Activated T-helper 1 cell treated with anti-CD3 and anti-CD28 coated beads, Interleukin-12 subunit alpha, Interleukin-12 subunit beta, Interleukin-2, Interleukin-4 antibody, amounts not matched to agents 30 ng/mL and 10 ng/mL and 1 ng/mL, durations not matched to agents 14 hours and 24 hours and 36 hours (primary cell): ENCODE results near the gene FNDC1. TPM values are rescaled to one million over a fixed set of nuclear protein-coding genes. Genes with fewer than 3 reads are reported as not detected.

ENCODE experiments used
- DNase-seq: peaks from one replicate; pipeline ENCODE4 v3.0.0; 2021; ENCODE audit warnings: low spot score
- H3K27ac Mint-ChIP-seq: one replicate; pipeline ENCODE4 v1.8.0; 2021; ENCODE audit warnings: mild to moderate bottlenecking, mixed read lengths
- H3K27me3 Mint-ChIP-seq: one replicate; pipeline ENCODE4 v1.8.0; 2022; ENCODE audit warnings: mild to moderate bottlenecking, moderate library complexity, mixed read lengths; ENCODE audit not compliant: insufficient read depth
- H3K36me3 Mint-ChIP-seq: one replicate; pipeline ENCODE4 v1.8.0; 2021; ENCODE audit warnings: low read depth, mixed read lengths
- H3K4me1 Mint-ChIP-seq: one replicate; pipeline ENCODE4 v1.8.0; 2021; ENCODE audit warnings: low read depth, mixed read lengths
- H3K4me3 Mint-ChIP-seq: one replicate; pipeline ENCODE4 v1.8.0; 2021; ENCODE audit warnings: mild to moderate bottlenecking, moderate library complexity, mixed read lengths
- H3K9me3 Mint-ChIP-seq: one replicate; pipeline ENCODE4 v1.8.0; 2021; ENCODE audit warnings: mixed read lengths
- intact Hi-C: fragments of 100-400 bp; cut with micrococcal nuclease; formaldehyde crosslinking; loops from one replicate; pipeline ENCODE4 v1.15.1; 2024
- total RNA-seq: library from RNA; stranded (reverse); gene quantifications from 2 replicates; pipeline ENCODE4 v1.2.3, GENCODE V29; 2022

FNDC1 gene
- total RNA-seq, 1 donor from 2014 or later, result not detected

GRCh38 chr6:159168536-159169192 is 536 bp upstream of the FNDC1 start:
- DNase-seq, result no peak
- H3K4me1 Mint-ChIP-seq, result peaks cover 14% of the 10 kb centered on the region
- intact Hi-C loops, result loop anchor here (2.0 kb wide), 1 partner anchor 18 kb away; no protein-coding TSS in a partner anchor
- no peaks in the 10 kb centered on the region for H3K36me3 Mint-ChIP-seq
- no peaks in the 10 kb centered on the region for H3K9me3 Mint-ChIP-seq
- no peak overlapping the region for H3K27ac Mint-ChIP-seq
- H3K27me3 Mint-ChIP-seq, result peaks cover 79% of the 10 kb centered on the region
- peak overlapping the region; percentile 64 for H3K4me3 Mint-ChIP-seq

- DNase-seq, result no peak
- peak overlapping the region; percentile 46 for H3K4me3 Mint-ChIP-seq
- intact Hi-C loops, result loop anchor here (2.0 kb wide), 1 partner anchor 19 kb away; no protein-coding TSS in a partner anchor
These were observed 545 bp downstream of the FNDC1 start for GRCh38 chr6:159169557-159170332.

GRCh38 chr6:159170333-159170672 is 1.1 kb downstream of the FNDC1 start:
- H3K27me3 Mint-ChIP-seq, result peaks cover 80% of the 10 kb centered on the region
- intact Hi-C loops, result no loop called here
- peaks cover 19% of the 10 kb centered on the region for H3K4me1 Mint-ChIP-seq

More at GRCh38 chr6:159169557-159170332, 545 bp downstream of the FNDC1 start:
- Mint-ChIP-seq H3K36me3 (no peaks in the 10 kb centered on the region), H3K27ac (no peak overlapping the region), H3K4me1 (peaks cover 19% of the 10 kb centered on the region), H3K27me3 (peaks cover 81% of the 10 kb centered on the region), H3K9me3 (no peaks in the 10 kb centered on the region)

GRCh38 chr6:159170999-159171712 is 2.0 kb downstream of the FNDC1 start:
- H3K36me3 Mint-ChIP-seq, result no peaks in the 10 kb centered on the region
- peak overlapping the region; percentile 20 for H3K4me3 Mint-ChIP-seq
- intact Hi-C loops, result no loop called here
- no peaks in the 10 kb centered on the region for H3K9me3 Mint-ChIP-seq
- peaks cover 80% of the 10 kb centered on the region for H3K27me3 Mint-ChIP-seq
- H3K4me1 Mint-ChIP-seq, result peaks cover 19% of the 10 kb centered on the region
- no peak overlapping the region for H3K27ac Mint-ChIP-seq
- no peak for DNase-seq

More at GRCh38 chr6:159170333-159170672, 1.1 kb downstream of the FNDC1 start:
- Mint-ChIP-seq H3K36me3 (no peaks in the 10 kb centered on the region), H3K9me3 (no peaks in the 10 kb centered on the region), H3K4me3 (no peak overlapping the region), H3K27ac (no peak overlapping the region)
- DNase-seq, result no peak

DNA sequence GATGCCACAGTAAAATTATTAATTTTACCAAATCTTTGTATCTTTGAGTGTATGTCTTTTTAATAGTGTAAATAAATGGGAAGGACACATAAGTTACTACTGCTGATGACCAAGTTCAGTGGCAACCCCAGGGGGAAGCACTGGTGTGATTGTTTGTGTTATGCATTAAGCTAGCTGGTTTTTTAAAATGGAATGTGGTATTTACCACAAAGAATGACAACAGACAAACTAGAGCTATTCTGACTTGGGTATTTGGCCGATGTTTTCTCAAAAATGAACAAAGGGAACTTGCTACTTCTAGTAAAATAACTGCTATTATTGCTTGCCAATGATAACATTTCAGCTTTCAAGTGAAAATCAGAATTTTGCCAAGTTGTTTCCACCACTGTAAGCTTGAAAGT is 2.9 kb downstream of the FNDC1 start:
- intact Hi-C loops, result no loop called here
- H3K36me3 Mint-ChIP-seq, result no peaks in the 10 kb centered on the region
- peaks cover 19% of the 10 kb centered on the region for H3K4me1 Mint-ChIP-seq
- no peak for DNase-seq
- no peak overlapping the region for H3K4me3 Mint-ChIP-seq
- no peak overlapping the region for H3K27ac Mint-ChIP-seq
- peaks cover 73% of the 10 kb centered on the region for H3K27me3 Mint-ChIP-seq
- no peaks in the 10 kb centered on the region for H3K9me3 Mint-ChIP-seq

GRCh38 chr6:159174263-159174969 is 5.2 kb downstream of the FNDC1 start:
- peaks cover 65% of the 10 kb centered on the region for H3K27me3 Mint-ChIP-seq
- peak; percentile 41 for DNase-seq
- no peak overlapping the region for H3K4me3 Mint-ChIP-seq
- intact Hi-C loops, result loop anchor here (1.0 to 2.0 kb wide), 2 partner anchors 289 to 480 kb away; no protein-coding TSS in a partner anchor
- no peaks in the 10 kb centered on the region for H3K9me3 Mint-ChIP-seq
- H3K27ac Mint-ChIP-seq, result no peak overlapping the region
- no peaks in the 10 kb centered on the region for H3K36me3 Mint-ChIP-seq
- peaks cover 5% of the 10 kb centered on the region for H3K4me1 Mint-ChIP-seq

GRCh38 chr6:159176913-159177312 is 7.7 kb downstream of the FNDC1 start:
- no peak overlapping the region for H3K27ac Mint-ChIP-seq
- H3K4me3 Mint-ChIP-seq, result no peak overlapping the region
- H3K4me1 Mint-ChIP-seq, result peaks cover 14% of the 10 kb centered on the region
- intact Hi-C loops, result no loop called here
- H3K9me3 Mint-ChIP-seq, result no peaks in the 10 kb centered on the region
- no peak for DNase-seq
- peaks cover 43% of the 10 kb centered on the region for H3K27me3 Mint-ChIP-seq
- H3K36me3 Mint-ChIP-seq, result no peaks in the 10 kb centered on the region

DNA sequence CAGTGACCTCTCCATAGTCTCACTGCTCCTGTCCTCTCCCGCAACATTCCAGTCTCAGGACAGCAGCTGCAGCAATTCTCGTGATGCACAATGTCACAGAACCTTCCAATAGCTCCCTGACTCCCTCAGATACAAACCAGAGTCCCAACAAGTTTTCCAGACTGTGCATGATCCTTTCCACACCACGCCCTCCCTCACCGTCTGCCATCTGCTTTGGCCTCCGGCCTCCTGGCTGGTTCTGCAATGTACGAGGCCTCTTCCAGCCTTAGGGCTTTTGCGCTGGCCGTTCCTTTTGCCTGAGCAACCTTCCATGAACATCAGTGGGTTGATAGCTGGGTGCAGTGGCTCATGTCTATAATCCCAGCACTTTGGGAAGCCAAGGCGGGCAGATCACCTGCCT is 9.6 kb downstream of the FNDC1 start:
- peaks cover 31% of the 10 kb centered on the region for H3K27me3 Mint-ChIP-seq
- H3K9me3 Mint-ChIP-seq, result no peaks in the 10 kb centered on the region
- peaks cover 16% of the 10 kb centered on the region for H3K4me1 Mint-ChIP-seq
- H3K27ac Mint-ChIP-seq, result no peak overlapping the region
- no peaks in the 10 kb centered on the region for H3K36me3 Mint-ChIP-seq
- no peak overlapping the region for H3K4me3 Mint-ChIP-seq
- DNase-seq, result no peak
- intact Hi-C loops, result no loop called here

GRCh38 chr6:159180001-159180400 is 10.8 kb downstream of the FNDC1 start:
- Mint-ChIP-seq H3K4me1 (peaks cover 11% of the 10 kb centered on the region), H3K27ac (no peak overlapping the region), H3K27me3 (peaks cover 24% of the 10 kb centered on the region), H3K36me3 (no peaks in the 10 kb centered on the region), H3K9me3 (no peaks in the 10 kb centered on the region), H3K4me3 (no peak overlapping the region)
- intact Hi-C loops, result no loop called here
- DNase-seq, result no peak

GRCh38 chr6:159181914-159182313 is 12.7 kb downstream of the FNDC1 start:
- no peak overlapping the region for H3K27ac Mint-ChIP-seq
- no peak overlapping the region for H3K4me3 Mint-ChIP-seq
- peaks cover 21% of the 10 kb centered on the region for H3K27me3 Mint-ChIP-seq
- H3K4me1 Mint-ChIP-seq, result peaks cover 11% of the 10 kb centered on the region
- DNase-seq, result no peak
- intact Hi-C loops, result no loop called here
- no peaks in the 10 kb centered on the region for H3K36me3 Mint-ChIP-seq
- peaks cover 6% of the 10 kb centered on the region for H3K9me3 Mint-ChIP-seq

DNA sequence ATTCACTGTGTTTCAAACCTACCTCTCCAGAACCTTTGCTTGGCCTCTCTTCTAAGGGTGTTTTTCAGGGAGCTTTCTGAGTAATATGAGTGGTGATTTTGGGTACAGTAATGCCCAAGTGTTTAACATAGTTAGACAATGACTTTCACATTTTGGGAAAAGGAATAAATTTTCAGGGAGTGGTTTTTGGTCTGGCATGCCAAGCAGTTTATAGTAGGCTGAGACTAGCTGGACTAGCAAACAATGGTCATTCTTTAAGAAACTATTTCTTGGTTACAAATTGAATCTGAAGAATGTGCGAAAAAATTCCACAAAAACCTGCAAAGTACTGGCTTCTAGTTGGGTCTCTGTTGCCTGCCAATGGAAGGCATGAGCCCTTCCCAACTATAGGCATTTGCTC is 15.4 kb downstream of the FNDC1 start:
- peaks cover 11% of the 10 kb centered on the region for H3K27me3 Mint-ChIP-seq
- peaks cover 6% of the 10 kb centered on the region for H3K9me3 Mint-ChIP-seq
- no peak overlapping the region for H3K27ac Mint-ChIP-seq
- intact Hi-C loops, result no loop called here
- peaks cover 11% of the 10 kb centered on the region for H3K4me1 Mint-ChIP-seq
- no peaks in the 10 kb centered on the region for H3K36me3 Mint-ChIP-seq
- no peak for DNase-seq
- no peak overlapping the region for H3K4me3 Mint-ChIP-seq

DNA sequence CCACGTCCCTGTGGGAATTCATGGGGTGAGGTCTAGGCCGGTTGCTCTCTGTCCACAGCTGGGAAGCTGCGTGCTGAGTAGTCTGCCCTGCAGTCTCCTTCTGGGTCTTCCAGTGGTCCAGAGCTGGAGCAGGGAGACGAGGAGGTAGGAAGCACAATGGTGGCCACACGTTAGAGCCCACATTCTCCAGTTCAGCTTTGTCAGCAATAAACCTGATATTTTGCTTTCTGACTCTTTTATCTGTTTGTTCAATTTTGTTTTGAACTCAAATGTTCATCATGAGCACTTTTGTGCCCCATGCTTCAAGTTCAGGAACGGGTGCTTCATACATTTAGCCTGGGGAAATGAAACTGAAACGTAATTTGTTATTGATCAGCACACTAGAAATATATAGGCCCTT is 21.3 kb downstream of the FNDC1 start:
- H3K36me3 Mint-ChIP-seq, result no peaks in the 10 kb centered on the region
- H3K4me1 Mint-ChIP-seq, result no peaks in the 10 kb centered on the region
- DNase-seq, result no peak
- intact Hi-C loops, result no loop called here
- peaks cover 6% of the 10 kb centered on the region for H3K9me3 Mint-ChIP-seq
- no peak overlapping the region for H3K27ac Mint-ChIP-seq
- no peak overlapping the region for H3K4me3 Mint-ChIP-seq
- H3K27me3 Mint-ChIP-seq, result peaks cover 20% of the 10 kb centered on the region
